OCI-LY7 (cell line): ENCODE data around the gene PIK3R6.

Source experiments
- CTCF ChIP-seq: fragments of 200-600 bp; sonication (generic); conservative IDR thresholded peaks from 2 replicates; pipeline ENCODE4 v1.5.1; 2014; ENCODE audit warnings: mild to moderate bottlenecking, antibody characterized with exemption, low read length, moderate library complexity, mixed read lengths
- EZH2phosphoT487 ChIP-seq: fragments of 200-600 bp; sonication (generic); IDR thresholded peaks from 2 replicates; pipeline ENCODE4 v1.6.1; 2018; ENCODE audit warnings: low read depth, borderline replicate concordance, mild to moderate bottlenecking, mixed run types, antibody characterized with exemption, low read length, moderate library complexity, mixed read lengths

- TF ChIP-seq CTCF (no peak), EZH2phosphoT487 (no peak)
Measured at GRCh38 chr17:8838551-8839095, 28.9 kb downstream of the PIK3R6 start.
